Activated CD8-positive, alpha-beta memory T cell treated with anti-CD3 and anti-CD28 coated beads, Interleukin-2, amount 50 U/mL, for 48 hours (primary cell): ENCODE measurements around the gene RASGEF1B.
"Not testable (repeated sequence)": the region's sequence is repeated elsewhere in the genome, so short reads cannot be mapped to it uniquely, and the experiment has no call there.

ENCODE experiments used
- DNase-seq: peaks from one replicate; pipeline ENCODE4 v3.0.0-alpha.2; 2020

The RASGEF1B gene

DNA sequence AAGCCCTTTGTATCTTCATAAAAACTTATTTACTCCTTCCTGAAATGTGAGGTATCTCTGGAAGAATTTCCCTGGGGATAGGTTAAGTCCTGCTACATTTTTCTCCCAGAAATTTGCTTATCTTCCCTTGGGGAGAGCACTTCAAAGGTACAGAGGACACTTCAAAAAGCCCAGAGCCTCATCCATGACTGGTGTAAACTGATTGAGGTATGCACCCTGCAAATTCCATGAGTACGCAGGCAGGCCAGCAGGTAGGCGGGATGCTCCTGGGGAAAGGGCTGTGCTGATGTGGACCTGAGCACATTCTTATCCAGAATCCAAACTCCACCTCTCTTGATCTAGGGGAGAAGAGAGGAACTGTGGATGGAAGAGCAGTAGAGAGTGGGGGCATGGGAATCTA lies 26.3 kb upstream of the RASGEF1B start:
- no peak for DNase-seq

DNA sequence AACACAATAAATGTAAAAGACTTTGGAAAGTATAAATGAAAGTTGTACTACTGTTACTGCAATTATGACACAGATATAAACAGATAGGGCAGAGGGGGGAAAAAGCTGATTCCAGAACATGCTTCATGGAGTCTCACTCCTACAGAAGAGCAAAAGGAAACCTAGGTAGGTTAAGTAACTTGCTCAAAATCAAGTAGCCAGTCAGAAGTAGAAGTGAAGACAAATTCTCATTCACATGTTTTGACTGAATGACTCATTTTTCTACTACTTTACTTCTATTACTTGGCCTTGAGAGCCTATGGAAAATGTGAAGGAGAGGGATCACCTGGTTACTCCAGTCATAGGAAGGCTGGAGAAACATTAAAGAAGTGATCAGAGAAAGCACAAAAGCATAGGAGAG lies 23.6 kb upstream of the RASGEF1B start:
- no peak for DNase-seq

DNA sequence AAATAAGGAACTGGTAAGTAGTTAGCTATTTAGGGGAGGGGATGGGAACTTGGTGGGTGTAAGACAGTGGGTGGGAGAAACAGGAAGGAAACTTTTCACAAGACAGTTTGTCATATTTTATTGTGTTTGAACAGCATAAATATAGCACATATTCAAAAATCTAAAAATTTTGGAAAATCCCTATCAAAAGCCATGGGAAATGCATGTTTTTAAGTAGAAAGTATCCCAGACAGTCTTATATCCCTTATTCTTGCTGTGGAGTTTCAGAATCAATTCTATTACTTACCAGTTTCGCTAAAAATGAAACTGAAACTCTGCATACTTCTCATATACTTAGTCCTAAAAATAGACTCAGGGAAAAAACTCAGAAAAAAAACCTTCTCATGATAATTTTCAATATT lies 22.3 kb upstream of the RASGEF1B start:
- no peak for DNase-seq

DNA sequence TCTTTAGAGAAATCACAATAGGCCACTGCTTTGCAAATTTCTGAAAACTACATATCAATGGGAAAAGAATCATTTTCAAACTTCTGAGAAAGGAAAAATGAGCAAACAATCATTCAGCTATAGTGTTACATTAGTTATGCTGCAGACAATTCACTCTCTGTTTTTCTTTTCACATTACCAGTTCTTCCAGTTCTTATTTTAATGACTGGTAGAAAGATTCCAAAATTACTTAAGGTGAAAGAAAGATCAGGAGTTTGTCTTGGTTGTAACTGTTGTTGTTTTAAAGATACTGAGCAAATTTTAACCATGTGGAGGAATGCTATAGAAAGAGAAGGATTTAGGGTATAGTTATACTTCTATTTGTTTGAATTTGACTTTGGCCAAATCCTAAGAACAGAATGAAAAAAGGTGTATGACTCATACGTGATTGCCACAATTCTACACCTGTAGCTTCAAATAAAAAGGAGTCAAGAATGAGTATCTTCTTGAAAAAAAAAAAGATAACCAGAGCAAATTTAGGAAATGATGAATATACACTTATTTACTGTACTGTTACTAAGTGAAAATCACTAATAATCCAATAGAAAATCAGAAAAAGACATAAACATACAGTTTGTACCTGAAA lies 21.0 kb upstream of the RASGEF1B start:
- DNase-seq = no peak

- no peak for DNase-seq
These were observed 20.2 kb upstream of the RASGEF1B start for GRCh38 chr4:81491943-81492342.

DNA sequence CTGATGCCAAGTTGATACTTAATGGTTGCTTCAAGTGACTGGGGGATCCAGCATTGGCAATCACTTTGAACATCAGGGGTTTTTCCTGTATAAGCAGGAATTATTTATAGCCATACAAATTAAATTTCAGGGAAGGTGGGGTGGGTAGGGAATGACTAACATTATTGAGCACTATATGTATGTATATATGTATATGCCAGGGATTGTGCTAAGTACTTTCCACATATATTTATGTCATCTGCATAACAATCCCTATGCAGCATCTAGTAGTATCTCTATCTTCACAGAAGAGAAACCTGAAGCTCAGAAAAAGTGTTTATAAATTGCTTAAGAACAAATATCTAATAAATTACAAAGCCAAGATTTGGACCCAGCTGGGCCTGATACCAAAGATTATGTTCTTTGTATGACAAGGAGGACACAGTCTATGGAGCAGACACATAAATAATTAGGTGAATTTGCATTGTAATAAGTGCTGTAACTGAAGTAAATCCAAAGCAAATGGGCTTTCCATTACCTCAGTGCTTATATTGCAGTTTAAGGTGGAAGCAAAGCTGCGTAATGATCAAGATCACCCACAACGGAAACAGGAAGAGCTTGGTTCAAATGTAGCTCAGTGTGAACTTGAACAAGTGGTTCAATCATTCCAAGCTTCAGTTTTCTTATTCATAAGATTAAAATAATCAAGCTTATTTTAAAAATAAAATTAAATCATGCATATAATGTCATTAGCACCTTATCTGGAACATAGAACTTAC lies 18.9 kb upstream of the RASGEF1B start:
- DNase-seq = no peak

DNA sequence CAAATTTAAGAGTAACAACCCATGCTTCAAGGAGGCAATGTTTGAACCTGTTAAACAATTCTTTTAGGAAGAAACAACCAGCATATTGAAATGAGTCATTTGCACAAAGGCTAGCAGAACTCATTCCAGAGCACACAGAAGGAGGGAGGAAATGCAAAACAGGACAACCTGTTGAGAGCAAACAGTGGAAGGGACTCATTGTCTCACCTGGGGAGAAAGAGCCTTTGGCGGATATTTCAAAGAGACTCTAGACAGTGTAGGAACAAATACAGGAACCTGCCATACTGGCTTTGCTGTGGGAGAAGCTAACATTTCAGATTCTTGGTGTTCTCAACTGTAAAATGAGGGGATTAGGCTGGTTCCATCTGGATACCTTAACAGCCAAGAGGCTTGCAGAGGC lies 14.8 kb upstream of the RASGEF1B start:
- DNase-seq = no peak

- DNase-seq = no peak
These were observed 13.7 kb upstream of the RASGEF1B start for GRCh38 chr4:81485310-81485980.

- no peak for DNase-seq
These were observed 10.6 kb upstream of the RASGEF1B start for GRCh38 chr4:81482326-81482725.

DNA sequence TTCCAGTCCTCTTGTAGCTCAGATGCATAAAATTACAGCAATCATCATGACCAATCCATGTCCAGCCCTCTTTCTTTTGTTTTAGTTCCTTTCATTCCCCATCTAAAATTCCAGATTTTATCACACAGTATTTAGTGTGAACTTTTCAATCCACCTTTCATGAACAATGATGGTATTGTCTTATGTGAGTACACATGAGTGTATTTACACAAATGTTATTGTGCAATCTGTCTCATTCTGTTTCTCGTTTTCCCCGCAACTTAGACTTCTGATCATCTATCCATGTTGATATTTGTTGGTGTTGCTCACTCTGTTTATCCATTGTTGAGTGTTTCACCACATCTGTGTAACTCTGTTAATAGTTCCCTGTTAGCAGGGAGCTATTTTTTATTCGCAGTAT lies 9.4 kb upstream of the RASGEF1B start:
- DNase-seq = no peak

GRCh38 chr4:81479573-81479972 lies 7.9 kb upstream of the RASGEF1B start:
- not testable (repeated sequence) for DNase-seq

GRCh38 chr4:81473331-81474265 lies 1.9 kb upstream of the RASGEF1B start:
- not testable (repeated sequence) for DNase-seq

DNA sequence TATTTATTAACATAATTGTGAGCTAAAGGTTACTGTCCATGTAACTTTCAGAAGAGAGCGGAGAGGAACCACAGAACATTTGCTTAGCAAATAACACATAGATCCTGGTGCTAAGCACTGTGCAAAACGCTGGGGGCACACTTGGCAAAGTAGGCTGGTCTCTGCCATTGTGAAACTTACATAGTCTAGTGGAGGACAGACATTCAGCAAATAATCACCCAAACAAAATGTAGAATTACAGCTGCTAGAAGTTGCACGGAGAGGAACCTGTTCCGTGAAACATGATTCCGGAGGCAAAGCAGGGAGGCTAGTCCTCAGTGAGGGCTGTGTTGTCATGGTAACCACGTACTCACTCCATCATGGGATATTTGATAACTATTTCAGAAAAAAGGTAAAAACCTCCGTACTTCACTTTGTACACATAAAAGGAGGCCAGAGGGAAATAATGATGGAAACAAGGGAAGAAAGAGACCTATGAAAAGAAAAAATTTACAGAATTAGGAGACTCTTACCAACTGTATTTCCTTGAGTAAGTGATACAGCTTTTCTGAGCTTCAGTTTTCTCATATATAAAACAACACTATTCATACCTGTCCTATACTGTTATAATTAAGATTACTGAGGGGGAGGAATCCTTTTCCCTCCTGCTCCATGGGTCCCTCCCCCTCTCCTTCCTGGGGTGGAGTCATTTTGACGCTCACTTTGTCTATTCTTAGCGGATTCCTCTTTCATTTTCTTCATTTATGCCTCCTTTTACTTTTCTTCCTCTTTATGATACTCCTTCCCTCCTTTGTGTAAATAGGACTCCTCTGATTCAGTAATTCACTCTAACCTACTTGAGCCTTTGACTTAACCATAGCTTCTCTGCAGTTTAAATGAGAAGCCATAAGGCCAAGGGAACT lies 825 bp upstream of the RASGEF1B start:
- DNase-seq = no peak

- no peak for DNase-seq
These were observed 464 bp downstream of the RASGEF1B start for GRCh38 chr4:81471298-81471587.

GRCh38 chr4:81470456-81471297 lies 1.0 kb downstream of the RASGEF1B start:
- DNase-seq = peak; percentile 65

GRCh38 chr4:81469781-81470455 lies 1.8 kb downstream of the RASGEF1B start:
- no peak for DNase-seq

DNA sequence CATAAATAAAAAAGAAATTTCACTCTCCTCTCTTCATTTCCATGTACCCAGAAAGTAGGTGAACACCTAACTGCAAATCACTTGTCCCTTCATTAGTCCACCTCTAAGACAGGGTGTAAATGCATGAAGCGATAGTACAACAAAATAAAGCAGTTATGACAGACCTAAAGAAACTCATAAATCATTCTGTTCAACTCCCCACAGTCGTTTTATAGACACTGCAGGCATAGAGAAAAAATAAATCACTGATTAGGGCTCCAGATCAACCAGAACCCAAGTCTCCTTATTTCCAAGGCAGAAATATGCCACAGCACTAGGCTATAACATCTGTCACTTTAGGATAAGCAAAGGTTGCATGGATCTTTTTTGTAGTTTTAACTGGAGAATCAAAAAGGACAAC lies 3.0 kb downstream of the RASGEF1B start:
- no peak for DNase-seq

GRCh38 chr4:81467672-81467964 lies 4.1 kb downstream of the RASGEF1B start:
- DNase-seq = no peak

GRCh38 chr4:81466841-81467671 lies 4.7 kb downstream of the RASGEF1B start:
- peak; percentile 74 for DNase-seq
